Measurements from ENCODE around the gene DPH6. TPM values are rescaled to one million over a fixed set of nuclear protein-coding genes. Genes with fewer than 3 reads are reported as not detected.

The DPH6 gene
- total RNA-seq, 2 donors from 2014 or later: 29.8 to 35.6 TPM

DNA sequence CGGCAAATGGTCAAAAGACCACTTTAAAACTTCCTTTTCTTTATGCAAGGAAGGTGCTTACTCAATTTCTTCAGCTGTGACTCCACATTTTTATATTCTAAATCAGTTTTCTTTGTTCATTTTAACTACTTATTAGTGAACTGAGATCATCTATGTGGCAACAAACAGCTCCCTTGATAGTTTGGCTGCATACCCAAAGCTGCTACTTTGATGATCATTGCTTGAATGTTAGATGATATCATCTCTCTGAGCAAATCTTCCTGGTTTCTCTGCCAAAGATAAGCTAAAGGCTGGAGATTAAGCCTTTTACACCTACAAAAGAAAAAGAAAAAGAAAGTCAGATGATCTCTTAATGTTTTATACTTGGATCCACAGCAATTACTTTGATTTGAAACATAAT is 95.5 kb downstream of the DPH6 start:
- no peak for DNase-seq
- no peaks in the 10 kb centered on the region for H3K9me3 Mint-ChIP-seq
- no peak overlapping the region for H3K27ac Mint-ChIP-seq
- Histone ChIP-seq H3K4me1 (ENCODE audit: control insufficient read depth, insufficient read depth, low read length) (no peaks in the 10 kb centered on the region), H3K9me3 (ENCODE audit: control insufficient read depth, low read length) (no peaks in the 10 kb centered on the region), H3K4me3 (ENCODE audit: low read length) (no peak overlapping the region), H3K27me3 (ENCODE audit: control insufficient read depth, insufficient read depth, low read length, poor library complexity, severe bottlenecking) (no peaks in the 10 kb centered on the region), H3K27ac (ENCODE audit: low read depth, low read length) (no peak overlapping the region), H3K36me3 (ENCODE audit: control insufficient read depth, insufficient read depth, low read length) (no peaks in the 10 kb centered on the region), H3K9ac (ENCODE audit: extremely low read depth, low read length, poor library complexity, severe bottlenecking) (no peak overlapping the region)
- no peak overlapping the region for H3K4me3 Mint-ChIP-seq
- 100% methylated on average over 1 of the region's 1 CpG for WGBS, 2 experiments (ENCODE audit: insufficient coverage in 1 of 2, insufficient read length in 1 of 2)
- peaks cover 9% of the 10 kb centered on the region for H3K4me1 Mint-ChIP-seq
- H3K27me3 Mint-ChIP-seq (ENCODE audit: insufficient read depth): no peaks in the 10 kb centered on the region
- peaks cover 5% of the 10 kb centered on the region for H3K36me3 Mint-ChIP-seq (ENCODE audit: low read depth)
- TF ChIP-seq CTCF (conservative IDR thresholded peaks at IDR 0.05): no peak

GRCh38 chr15:35448294-35448693 is 97.7 kb downstream of the DPH6 start:
- H3K4me3 Mint-ChIP-seq: no peak overlapping the region
- Histone ChIP-seq H3K27me3 (ENCODE audit: control insufficient read depth, insufficient read depth, low read length, poor library complexity, severe bottlenecking) (no peaks in the 10 kb centered on the region), H3K4me1 (ENCODE audit: control insufficient read depth, insufficient read depth, low read length) (no peaks in the 10 kb centered on the region), H3K36me3 (ENCODE audit: control insufficient read depth, insufficient read depth, low read length) (no peaks in the 10 kb centered on the region), H3K9me3 (ENCODE audit: control insufficient read depth, low read length) (no peaks in the 10 kb centered on the region), H3K4me3 (ENCODE audit: low read length) (no peak overlapping the region), H3K9ac (ENCODE audit: extremely low read depth, low read length, poor library complexity, severe bottlenecking) (no peak overlapping the region), H3K27ac (ENCODE audit: low read depth, low read length) (no peak overlapping the region)
- H3K9me3 Mint-ChIP-seq: no peaks in the 10 kb centered on the region
- H3K4me1 Mint-ChIP-seq: peaks cover 12% of the 10 kb centered on the region
- no peak overlapping the region for H3K27ac Mint-ChIP-seq
- no peaks in the 10 kb centered on the region for H3K27me3 Mint-ChIP-seq (ENCODE audit: insufficient read depth)
- no peak for DNase-seq
- WGBS, 2 experiments (ENCODE audit: insufficient coverage in 1 of 2, insufficient read length in 1 of 2): no CpG with 5 or more reads among the region's 1 CpG
- H3K36me3 Mint-ChIP-seq (ENCODE audit: low read depth): peaks cover 5% of the 10 kb centered on the region
- no peak for TF ChIP-seq CTCF (conservative IDR thresholded peaks at IDR 0.05)

DNA sequence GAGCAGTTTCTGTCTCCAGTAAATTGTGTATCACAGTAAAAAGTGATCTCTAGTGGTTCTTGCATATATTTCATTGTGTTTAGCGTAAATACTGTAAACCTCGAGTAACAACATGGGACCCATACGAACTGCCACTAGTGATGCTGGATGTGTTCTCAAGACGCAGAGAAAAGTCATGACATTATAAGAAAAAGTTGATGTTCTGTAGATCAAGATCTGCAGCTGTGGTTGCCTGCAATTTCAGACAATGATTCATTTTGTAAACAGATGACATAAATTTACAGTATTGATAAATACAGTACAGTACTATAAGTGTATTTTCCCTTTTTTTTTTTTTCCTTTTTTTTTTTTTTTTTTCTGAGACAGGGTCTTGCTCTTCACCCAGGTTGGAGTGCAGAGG is 100.1 kb downstream of the DPH6 start:
- TF ChIP-seq CTCF (conservative IDR thresholded peaks at IDR 0.05): no peak
- Mint-ChIP-seq H3K4me3 (no peak overlapping the region), H3K27ac (no peak overlapping the region), H3K9me3 (peaks cover 11% of the 10 kb centered on the region), H3K27me3 (ENCODE audit: insufficient read depth) (no peaks in the 10 kb centered on the region), H3K36me3 (ENCODE audit: low read depth) (peaks cover 7% of the 10 kb centered on the region), H3K4me1 (peaks cover 9% of the 10 kb centered on the region)
- DNase-seq: no peak
- no peaks in the 10 kb centered on the region for H3K36me3 ChIP-seq (ENCODE audit: control insufficient read depth, insufficient read depth, low read length)
- H3K27ac ChIP-seq (ENCODE audit: low read depth, low read length): no peak overlapping the region
- peaks cover 5% of the 10 kb centered on the region for H3K9me3 ChIP-seq (ENCODE audit: control insufficient read depth, low read length)
- H3K27me3 ChIP-seq (ENCODE audit: control insufficient read depth, insufficient read depth, low read length, poor library complexity, severe bottlenecking): no peaks in the 10 kb centered on the region
- H3K4me3 ChIP-seq (ENCODE audit: low read length): no peak overlapping the region
- 80 to 81% methylated on average over 2 to 4 of the region's 4 CpGs for WGBS, 2 experiments (ENCODE audit: insufficient coverage in 1 of 2, insufficient read length in 1 of 2)
- H3K9ac ChIP-seq (ENCODE audit: extremely low read depth, low read length, poor library complexity, severe bottlenecking): no peak overlapping the region
- H3K4me1 ChIP-seq (ENCODE audit: control insufficient read depth, insufficient read depth, low read length): no peaks in the 10 kb centered on the region
